ENCODE results near the gene CDH4.

The CDH4 gene

GRCh38 chr20:61322151-61322865 is 70.2 kb downstream of the CDH4 start:
- DNase-seq (ENCODE audit: extremely low spot score) = no peak
- no peak for TF ChIP-seq CTCF (IDR thresholded peaks at IDR 0.05; ENCODE audit: control extremely low read depth, extremely low read depth, low read depth, missing control alignments)
- CTCF ChIA-PET = no interaction called here
- POLR2A ChIA-PET = no interaction called here

- TF ChIP-seq CTCF (IDR thresholded peaks at IDR 0.05; ENCODE audit: control extremely low read depth, extremely low read depth, low read depth, missing control alignments) = no peak
- POLR2A ChIA-PET = no interaction called here
- no peak for DNase-seq (ENCODE audit: extremely low spot score)
- CTCF ChIA-PET = no interaction called here
These were observed 72.8 kb downstream of the CDH4 start for GRCh38 chr20:61324906-61325305.

GRCh38 chr20:61325718-61326117 is 73.7 kb downstream of the CDH4 start:
- CTCF ChIA-PET = no interaction called here
- POLR2A ChIA-PET = no interaction called here
- TF ChIP-seq CTCF (IDR thresholded peaks at IDR 0.05; ENCODE audit: control extremely low read depth, extremely low read depth, low read depth, missing control alignments) = no peak
- DNase-seq (ENCODE audit: extremely low spot score) = no peak

GRCh38 chr20:61328911-61329558 is 77.0 kb downstream of the CDH4 start:
- CTCF ChIA-PET = no interaction called here
- peak; percentile 47 for DNase-seq (ENCODE audit: extremely low spot score)

GRCh38 chr20:61330441-61330840 is 78.4 kb downstream of the CDH4 start:
- TF ChIP-seq CTCF (IDR thresholded peaks at IDR 0.05; ENCODE audit: control extremely low read depth, extremely low read depth, low read depth, missing control alignments) = no peak
- ChIA-PET POLR2A (no interaction called here), CTCF (no interaction called here)
- DNase-seq (ENCODE audit: extremely low spot score) = no peak

More at GRCh38 chr20:61328911-61329558, 77.0 kb downstream of the CDH4 start:
- POLR2A ChIA-PET = no interaction called here
- no peak for TF ChIP-seq CTCF (IDR thresholded peaks at IDR 0.05; ENCODE audit: control extremely low read depth, extremely low read depth, low read depth, missing control alignments)

- ChIA-PET CTCF (no interaction called here), POLR2A (no interaction called here)
- DNase-seq (ENCODE audit: extremely low spot score) = no peak
- TF ChIP-seq CTCF (IDR thresholded peaks at IDR 0.05; ENCODE audit: control extremely low read depth, extremely low read depth, low read depth, missing control alignments) = no peak
These were observed 79.5 kb downstream of the CDH4 start for GRCh38 chr20:61331543-61331942.
